Measurements from ENCODE around the gene TGIF1.

TGIF1 gene

DNA sequence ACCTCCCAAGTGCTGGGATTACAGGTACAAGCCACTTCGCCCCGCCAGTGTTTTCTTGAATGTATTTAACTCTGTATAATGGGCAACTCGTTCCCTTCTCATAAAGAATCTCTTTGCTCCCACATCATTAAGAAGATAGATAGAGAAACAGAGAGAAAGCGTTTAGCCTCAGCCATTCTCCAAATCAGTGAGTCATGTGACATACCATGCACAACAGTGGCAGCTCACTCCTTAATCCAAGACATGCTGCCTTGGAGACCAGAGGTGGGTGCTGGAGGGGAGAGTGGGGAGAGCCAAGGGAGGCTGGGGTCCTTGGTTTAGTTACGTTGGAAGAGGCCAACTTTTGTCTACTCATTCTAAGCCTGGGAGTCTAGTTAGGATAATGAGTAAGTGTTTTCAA is 54.7 kb downstream of the TGIF1 start:
- H3K9me3 ChIP-seq (ENCODE audit: control insufficient read depth, low read length): no peaks in the 10 kb centered on the region
- no peak overlapping the region for H3K18ac ChIP-seq (ENCODE audit: low read depth in 1 of 2, low read length in 2 of 2)
- no peak overlapping the region for H3K4me2 ChIP-seq (ENCODE audit: low read length, poor library complexity, severe bottlenecking)

DNA sequence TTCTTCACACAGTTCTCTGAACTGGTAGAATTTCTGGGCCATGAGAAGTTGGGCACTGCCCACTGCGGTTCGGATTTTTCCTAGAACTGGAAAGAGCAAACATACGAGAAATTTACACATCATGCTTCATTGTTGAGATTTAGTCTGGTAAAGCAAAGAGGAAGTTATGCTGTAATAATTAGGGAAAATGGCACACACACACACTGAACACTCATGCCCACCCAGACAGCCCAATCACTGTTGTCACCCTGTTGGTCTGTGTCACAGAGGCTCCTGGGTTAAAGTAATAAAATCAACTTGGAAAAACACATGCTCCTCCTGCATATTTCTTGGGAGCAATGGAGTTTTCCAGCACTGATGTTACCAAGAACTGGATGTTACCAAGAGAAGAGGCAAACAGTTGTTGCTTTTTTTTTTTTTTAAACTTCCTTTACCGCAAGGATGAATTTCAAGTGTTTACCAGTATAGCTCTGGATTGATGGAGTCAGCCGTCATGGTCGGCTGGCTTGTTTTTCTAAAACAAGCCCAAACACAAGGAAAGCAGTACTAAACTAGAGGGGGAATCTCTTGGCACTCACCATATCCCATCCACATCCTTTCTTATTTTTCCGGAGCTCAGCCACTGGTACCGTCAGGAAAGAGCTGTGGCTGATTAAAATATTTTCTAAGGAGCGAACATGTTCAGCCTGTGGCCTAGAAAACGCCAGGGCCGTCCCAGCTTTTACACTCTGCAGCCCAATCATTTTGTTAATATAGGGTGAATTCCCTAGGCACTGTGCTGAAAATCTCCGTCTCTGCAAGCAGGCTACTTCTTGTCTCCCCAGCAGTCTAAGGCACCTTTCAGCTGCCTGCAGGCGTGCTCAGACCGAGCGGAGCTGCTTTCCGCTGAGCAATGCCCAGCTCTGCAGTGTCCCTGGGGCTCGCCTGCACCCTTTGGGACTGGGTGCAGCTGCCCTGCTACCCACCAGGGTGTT is 58.9 kb downstream of the TGIF1 start:
- no peak overlapping the region for H2BK5ac ChIP-seq (ENCODE audit: low read depth, low read length, poor library complexity, severe bottlenecking)
- H2BK120ac ChIP-seq (ENCODE audit: low read depth, low read length): no peak overlapping the region
- no peak overlapping the region for H3K4me3 ChIP-seq (ENCODE audit: insufficient read depth in 1 of 2, low read depth in 1 of 2, low read length in 2 of 2)
- no peaks in the 10 kb centered on the region for H3K36me3 ChIP-seq (ENCODE audit: control insufficient read depth in 1 of 2, insufficient read depth in 2 of 2, low read depth in 1 of 2, low read length in 2 of 2)
- H2AK5ac ChIP-seq (ENCODE audit: low read length, severe bottlenecking): no peak overlapping the region
- H3K4me1 ChIP-seq (ENCODE audit: control insufficient read depth, insufficient read depth, low read depth, low read length): peaks cover 1% of the 10 kb centered on the region
- no peak overlapping the region for H4K8ac ChIP-seq (ENCODE audit: low read length)
- no peak overlapping the region for H3K14ac ChIP-seq (ENCODE audit: low read length in 2 of 2)
- no peak overlapping the region for H2AFZ ChIP-seq (ENCODE audit: low read depth, low read length)
- peak overlapping the region; percentile 25 for H3K27ac ChIP-seq (ENCODE audit: low read length, poor library complexity, severe bottlenecking)
- H3K79me1 ChIP-seq (replicated peaks; ENCODE audit: low read length, poor library complexity, severe bottlenecking): no peaks in the 10 kb centered on the region
- no peak overlapping the region for H2BK15ac ChIP-seq (ENCODE audit: low read depth, poor library complexity, severe bottlenecking)
- no peak overlapping the region for H4K91ac ChIP-seq (ENCODE audit: low read length)
- no peak overlapping the region for H2BK12ac ChIP-seq (ENCODE audit: low read length in 2 of 2)
- no peaks in the 10 kb centered on the region for H3K9me3 ChIP-seq (ENCODE audit: control insufficient read depth, low read length)
- 77% methylated on average over 15 of the region's 17 CpGs for WGBS
- H3K4ac ChIP-seq (ENCODE audit: low read depth in 1 of 2, low read length in 2 of 2): no peak overlapping the region
- no peak overlapping the region for H3K9ac ChIP-seq (ENCODE audit: low read length)
- H3K18ac ChIP-seq (ENCODE audit: low read depth in 1 of 2, low read length in 2 of 2): peak overlapping the region in 1 of 2 experiments; percentile 2
- peak; percentile 32 for DNase-seq
- H3K4me2 ChIP-seq (ENCODE audit: low read length, poor library complexity, severe bottlenecking): no peak overlapping the region
- H3K27me3 ChIP-seq (ENCODE audit: control insufficient read depth in 1 of 2, insufficient read depth in 1 of 2, low read length in 2 of 2): no peaks in the 10 kb centered on the region
- no peak overlapping the region for H3K23ac ChIP-seq (ENCODE audit: low read length in 2 of 2)

More for the DNA sequence above, 54.7 kb downstream of the TGIF1 start:
- no peak overlapping the region for H2BK120ac ChIP-seq (ENCODE audit: low read depth, low read length)
- no peak overlapping the region for H2AFZ ChIP-seq (ENCODE audit: low read depth, low read length)
- no peak overlapping the region for H2AK5ac ChIP-seq (ENCODE audit: low read length, severe bottlenecking)
- WGBS: 86% methylated on average over 2 of the region's 5 CpGs
- H4K8ac ChIP-seq (ENCODE audit: low read length): no peak overlapping the region
- no peaks in the 10 kb centered on the region for H3K36me3 ChIP-seq (ENCODE audit: control insufficient read depth in 1 of 2, insufficient read depth in 2 of 2, low read depth in 1 of 2, low read length in 2 of 2)
- peaks cover 4% of the 10 kb centered on the region for H3K4me1 ChIP-seq (ENCODE audit: control insufficient read depth, insufficient read depth, low read depth, low read length)
- no peak for DNase-seq
- no peak overlapping the region for H2BK15ac ChIP-seq (ENCODE audit: low read depth, poor library complexity, severe bottlenecking)
- H3K27me3 ChIP-seq (ENCODE audit: control insufficient read depth in 1 of 2, insufficient read depth in 1 of 2, low read length in 2 of 2): peaks cover 0 to 4% of the 10 kb centered on the region in 2 experiments
- H4K91ac ChIP-seq (ENCODE audit: low read length): no peak overlapping the region
- no peak overlapping the region for H2BK5ac ChIP-seq (ENCODE audit: low read depth, low read length, poor library complexity, severe bottlenecking)
- no peaks in the 10 kb centered on the region for H3K79me1 ChIP-seq (replicated peaks; ENCODE audit: low read length, poor library complexity, severe bottlenecking)
- H3K14ac ChIP-seq (ENCODE audit: low read length in 2 of 2): no peak overlapping the region
- no peak overlapping the region for H3K4me3 ChIP-seq (ENCODE audit: insufficient read depth in 1 of 2, low read depth in 1 of 2, low read length in 2 of 2)
- H3K23ac ChIP-seq (ENCODE audit: low read length in 2 of 2): no peak overlapping the region
- H3K4ac ChIP-seq (ENCODE audit: low read depth in 1 of 2, low read length in 2 of 2): no peak overlapping the region
- H2BK12ac ChIP-seq (ENCODE audit: low read length in 2 of 2): no peak overlapping the region
- H3K9ac ChIP-seq (ENCODE audit: low read length): no peak overlapping the region
- no peak overlapping the region for H3K27ac ChIP-seq (ENCODE audit: low read length, poor library complexity, severe bottlenecking)
